Activated CD4-positive, alpha-beta T cell treated with anti-CD3 and anti-CD28 coated beads for 1 hour (primary cell): ENCODE measurements around the gene MYH7.

Experiments used
- DNase-seq: peaks from one replicate; pipeline ENCODE4 v3.0.0-alpha.2; 2020

MYH7 gene

DNA sequence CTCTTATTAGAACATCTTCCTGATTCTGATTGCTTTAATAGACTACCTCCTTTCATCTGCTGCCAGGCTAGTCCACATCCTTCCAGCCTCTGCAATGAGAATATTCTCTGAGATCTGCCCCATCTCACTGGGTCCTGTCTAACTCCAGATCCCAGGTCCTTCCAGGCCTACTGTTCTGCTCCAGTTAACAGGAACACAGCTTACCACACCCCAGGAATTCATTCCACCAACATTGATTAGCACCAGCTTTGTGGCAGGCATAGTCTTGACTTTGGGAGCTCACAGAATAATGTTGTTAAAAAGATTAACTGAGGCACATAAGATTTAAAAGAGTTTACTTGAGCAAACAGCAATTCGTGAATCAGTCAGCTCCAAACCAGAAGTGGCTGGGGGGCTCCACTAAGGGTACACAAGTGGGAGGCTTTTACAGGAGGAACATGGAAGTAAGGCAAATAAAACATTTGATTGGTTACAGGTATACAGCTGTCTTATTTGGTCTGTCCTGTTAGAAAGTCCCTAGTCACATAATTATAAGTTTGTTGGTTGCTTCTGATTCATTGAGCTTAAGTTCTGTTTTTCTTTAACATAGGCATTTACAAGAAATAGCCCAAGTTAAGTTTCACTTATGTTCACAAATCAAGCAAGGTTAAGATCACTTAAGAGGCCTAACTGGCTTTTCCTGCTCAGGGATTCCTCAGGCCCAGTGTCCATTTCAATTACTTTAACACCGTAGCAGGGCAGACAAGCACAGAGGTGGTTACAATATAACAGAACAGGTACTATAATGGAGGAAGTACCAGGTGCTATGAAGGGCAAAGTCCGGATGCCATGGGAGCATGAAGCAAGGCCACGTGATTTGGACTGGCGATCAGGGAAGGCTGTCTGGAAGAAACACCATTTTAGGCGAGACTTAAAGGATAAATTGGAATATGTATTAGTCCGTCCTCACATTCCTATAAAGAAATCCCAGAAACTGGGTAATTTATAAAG is 12.2 kb upstream of the MYH7 start:
- no peak for DNase-seq

- no peak for DNase-seq
Measured at GRCh38 chr14:23446291-23446851, 10.9 kb upstream of the MYH7 start.

GRCh38 chr14:23445773-23446172 is 10.3 kb upstream of the MYH7 start:
- no peak for DNase-seq

GRCh38 chr14:23444314-23444713 is 8.9 kb upstream of the MYH7 start:
- no peak for DNase-seq

- DNase-seq, result no peak
Measured at GRCh38 chr14:23443881-23444280, 8.4 kb upstream of the MYH7 start.

- DNase-seq, result no peak
Measured at GRCh38 chr14:23443411-23443812, 8.0 kb upstream of the MYH7 start.

- no peak for DNase-seq
Measured at GRCh38 chr14:23442721-23443356, 7.4 kb upstream of the MYH7 start.

DNA sequence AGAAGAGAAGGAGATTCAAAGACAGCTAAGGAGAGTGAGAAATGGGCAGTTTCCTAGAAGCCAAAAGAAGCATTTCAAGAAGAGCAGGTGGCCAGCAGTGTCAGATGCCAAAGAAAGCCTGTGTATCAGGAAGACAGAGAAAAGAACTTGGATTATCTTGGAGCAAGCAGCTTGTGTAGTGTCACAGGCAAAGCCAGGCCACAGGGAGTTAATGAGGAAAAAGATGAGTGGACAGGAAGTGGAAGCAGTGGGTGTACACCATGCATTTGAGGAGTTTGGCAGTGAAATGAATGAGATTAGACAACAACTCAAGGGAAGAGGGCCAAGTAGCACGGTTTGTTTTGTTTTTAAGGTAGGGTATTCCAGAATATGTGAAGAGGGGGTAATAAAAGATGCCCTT is 5.6 kb upstream of the MYH7 start:
- no peak for DNase-seq

- no peak for DNase-seq
Measured at GRCh38 chr14:23439107-23439835, 3.8 kb upstream of the MYH7 start.

DNA sequence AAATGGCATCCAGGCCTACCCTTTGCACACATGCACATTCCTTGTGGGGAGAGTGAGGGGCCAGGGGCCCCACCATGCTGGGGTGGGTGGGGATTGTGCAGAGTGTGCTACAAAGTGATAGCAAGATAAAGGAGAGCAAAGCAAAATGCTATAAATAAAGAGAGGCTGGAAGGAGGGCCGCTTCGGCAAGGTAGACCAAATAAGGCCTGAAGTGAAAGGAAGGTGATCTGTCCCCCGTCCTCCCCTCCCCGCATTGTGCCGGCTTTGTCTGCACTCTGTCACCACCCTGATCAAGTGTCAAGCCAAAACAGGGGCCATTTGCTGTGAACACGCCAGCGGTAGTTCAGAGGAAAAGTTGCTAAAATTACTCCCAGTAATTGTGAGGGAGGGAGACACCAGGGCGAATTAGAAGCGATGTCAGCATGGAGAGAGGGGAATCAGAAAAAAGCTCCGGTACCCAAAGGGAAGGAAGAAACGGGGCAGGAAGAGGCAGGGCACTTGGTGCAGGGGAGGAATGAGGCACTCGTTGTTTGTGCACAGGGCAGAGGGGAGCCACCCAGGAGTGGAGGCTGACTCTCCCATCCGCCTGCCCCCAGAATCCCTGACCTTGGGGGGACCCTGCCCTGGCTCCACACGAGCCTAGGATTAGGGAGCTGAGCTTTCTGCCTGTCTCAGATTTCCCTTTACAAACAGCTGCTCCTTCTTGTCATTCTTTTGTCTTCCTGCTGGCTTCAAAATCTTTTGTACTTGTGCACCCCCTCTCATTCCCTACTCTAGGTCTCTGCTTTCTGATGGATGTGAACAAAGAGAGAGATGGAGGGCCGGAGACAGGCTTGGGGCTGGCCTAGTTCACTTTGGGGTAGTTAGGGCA is 2.9 kb upstream of the MYH7 start:
- DNase-seq, result no peak

DNA sequence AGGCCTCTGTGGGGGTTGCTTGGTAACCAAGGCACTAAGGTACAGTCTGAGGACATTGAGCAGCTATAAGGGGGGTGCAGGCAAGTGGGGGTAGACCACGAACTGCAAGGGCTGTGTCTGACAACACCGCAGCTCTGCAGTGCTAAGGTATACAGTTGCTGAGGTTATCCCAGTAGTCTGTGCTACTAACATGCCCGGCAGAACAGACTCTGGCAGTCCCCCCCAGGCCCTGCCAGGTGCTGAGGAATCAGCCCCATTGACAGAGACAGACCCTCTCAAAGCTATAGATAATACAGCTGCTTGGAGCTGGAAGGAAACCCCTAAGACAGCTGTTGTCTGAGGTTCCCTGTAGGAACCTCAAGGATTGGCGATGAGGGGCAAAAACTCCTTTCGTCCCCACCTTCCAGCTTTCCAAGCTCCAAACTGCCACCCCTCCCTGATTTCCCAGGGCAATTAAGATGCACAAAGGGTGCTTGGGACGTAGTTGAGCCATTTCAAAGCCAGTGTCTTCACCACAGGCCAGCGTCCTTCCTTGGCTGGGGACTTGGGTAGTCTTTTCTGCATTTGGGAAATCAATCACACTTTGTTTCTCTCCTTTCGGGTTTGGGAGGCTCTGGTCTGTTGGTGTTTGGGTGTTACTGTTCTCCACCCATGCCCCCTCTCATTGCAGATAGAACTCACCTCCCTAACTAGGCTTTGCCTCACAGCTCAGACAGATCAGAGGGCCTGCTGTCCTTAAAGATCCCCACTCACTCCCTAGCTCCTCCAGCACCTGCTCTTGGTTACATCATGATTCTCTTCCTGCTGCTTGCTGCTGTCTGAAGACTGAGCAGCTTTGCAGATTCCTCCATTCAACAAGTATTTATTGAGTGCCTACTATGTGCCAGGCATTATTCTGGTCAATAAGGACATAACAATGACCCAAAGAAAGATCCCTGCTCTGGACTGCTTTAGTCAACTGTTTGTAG is 2.0 kb upstream of the MYH7 start:
- DNase-seq, result no peak

DNA sequence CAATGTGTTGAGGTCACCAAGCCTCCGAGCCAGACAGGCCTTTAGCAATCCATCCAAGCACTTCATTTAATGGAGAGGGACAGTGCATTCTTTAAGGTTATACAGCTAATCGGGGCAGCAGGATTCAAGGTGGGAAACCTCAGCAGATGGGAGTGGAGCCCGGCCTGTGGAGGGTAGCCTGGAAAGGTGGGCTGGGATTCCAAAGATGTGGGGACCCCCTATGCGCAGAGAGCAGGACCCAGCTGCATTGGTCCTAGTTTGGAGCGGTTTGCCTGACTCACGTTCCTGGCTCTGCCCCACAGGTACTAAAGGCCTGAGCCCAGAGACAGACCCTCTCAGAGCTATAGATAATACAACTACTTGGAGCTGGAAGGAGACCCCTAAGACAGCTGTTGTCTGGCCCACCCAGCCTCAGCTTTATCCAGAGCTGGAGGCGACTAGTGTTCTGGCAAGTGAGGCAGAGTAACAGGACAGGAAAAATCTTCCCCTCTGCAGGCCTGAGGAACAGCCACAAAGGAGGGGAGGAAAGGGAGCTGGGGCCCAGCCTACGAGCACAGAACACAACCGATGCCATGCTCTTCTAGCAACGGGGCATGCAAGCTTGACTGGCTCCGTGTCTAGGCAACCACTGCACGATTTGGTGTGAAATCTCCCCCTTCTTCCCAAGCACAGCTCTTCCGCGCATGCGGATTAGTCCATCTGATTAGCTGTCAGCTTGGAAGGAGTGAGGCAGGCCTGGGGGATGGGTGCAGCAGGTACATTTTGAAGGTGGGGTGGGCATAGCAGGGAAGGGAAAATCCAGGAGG is 1.1 kb upstream of the MYH7 start:
- no peak for DNase-seq

GRCh38 chr14:23434488-23435222 is 805 bp downstream of the MYH7 start:
- DNase-seq, result no peak

DNA sequence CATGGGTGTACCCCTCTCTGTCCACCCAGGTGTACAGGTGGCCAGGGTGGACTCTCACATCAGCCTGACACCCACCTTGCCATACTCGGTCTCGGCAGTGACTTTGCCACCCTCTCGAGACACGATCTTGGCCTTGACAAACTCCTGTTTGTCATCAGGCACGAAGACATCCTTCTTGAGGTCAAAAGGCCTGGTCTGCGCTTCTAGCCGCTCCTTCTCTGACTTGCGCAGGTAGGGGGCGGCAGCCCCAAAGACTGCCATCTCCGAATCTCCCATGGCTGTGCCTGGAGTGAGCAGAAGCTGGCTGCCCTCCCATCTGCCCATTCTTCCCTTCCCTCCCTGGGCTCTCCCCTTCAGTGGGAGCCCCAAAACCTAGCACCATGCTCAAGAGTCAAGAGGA is 2.0 kb downstream of the MYH7 start:
- no peak for DNase-seq

GRCh38 chr14:23432946-23433345 is 2.5 kb downstream of the MYH7 start:
- no peak for DNase-seq

DNA sequence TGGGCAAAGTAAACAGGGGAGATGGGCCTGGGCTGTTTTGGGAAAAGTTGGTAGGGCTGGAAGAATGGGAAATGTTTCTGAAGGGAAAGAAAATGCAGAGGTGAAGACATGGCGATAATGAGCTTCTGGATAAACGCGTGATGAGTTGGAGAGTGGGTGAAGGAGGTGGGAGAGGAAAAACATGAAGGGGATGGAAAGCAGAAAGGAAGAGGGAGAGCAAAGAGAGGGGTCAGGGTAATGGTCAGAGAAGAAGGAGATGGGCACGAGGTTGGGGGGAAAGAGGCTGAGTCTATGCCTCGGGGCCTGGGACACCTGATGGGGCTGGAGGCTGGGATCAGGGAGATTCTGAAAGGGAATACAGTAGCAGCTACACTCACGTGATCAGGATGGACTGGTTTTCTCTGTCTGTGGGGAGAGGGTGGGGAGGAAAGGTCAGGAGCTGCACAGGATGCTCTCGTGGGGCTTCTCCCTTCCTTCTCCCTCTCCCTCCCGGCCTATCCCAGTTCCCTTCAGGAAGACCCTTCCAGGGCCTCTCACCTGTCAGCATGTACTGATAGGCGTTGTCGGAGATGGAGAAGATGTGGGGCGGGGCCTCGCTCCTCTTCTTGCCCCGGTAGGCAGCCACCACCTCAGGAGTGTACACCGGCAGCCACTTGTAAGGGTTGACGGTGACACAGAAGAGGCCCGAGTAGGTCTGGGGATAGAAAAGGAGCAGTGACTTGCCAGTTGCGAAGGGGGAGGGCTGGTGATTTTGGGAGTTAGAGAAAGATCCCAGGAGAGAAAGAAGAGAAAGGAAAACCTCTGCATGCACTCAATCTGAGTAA is 3.1 kb downstream of the MYH7 start:
- DNase-seq, result no peak

DNA sequence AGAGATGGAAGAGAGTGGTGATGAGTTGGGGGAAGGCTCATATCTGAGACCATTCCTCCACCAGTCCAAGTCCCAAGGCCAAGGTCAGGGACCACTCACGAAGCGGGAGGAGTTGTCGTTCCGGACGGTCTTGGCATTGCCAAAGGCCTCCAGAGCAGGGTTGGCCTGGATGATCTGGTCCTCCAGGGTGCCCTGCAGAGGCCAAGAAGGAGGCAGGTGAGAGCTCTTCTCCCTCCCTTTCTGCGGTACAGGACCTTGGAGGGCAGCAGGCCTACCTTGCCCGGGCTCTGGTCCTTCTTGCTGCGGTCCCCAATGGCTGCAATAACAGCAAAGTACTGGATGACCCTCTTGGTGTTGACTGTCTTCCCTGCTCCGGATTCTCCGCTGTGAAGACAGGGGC is 4.0 kb downstream of the MYH7 start:
- no peak for DNase-seq

DNA sequence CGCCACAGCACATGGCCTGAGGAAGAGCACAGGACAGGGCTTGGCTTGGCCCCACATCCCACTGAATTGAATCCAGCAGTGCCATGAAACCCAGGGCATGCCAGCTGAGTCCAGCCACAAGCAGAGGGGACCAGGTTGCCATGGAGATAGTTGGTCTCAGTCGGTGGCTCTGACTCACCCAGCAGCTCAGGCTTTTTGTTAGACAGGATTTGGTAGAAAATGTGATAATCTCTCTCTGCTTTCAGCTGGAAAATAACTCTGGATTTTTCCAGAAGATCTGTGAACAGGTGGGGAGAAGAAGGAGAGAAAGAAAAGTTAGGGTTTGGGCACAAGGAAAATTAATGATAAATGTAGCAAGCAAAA is 4.8 kb downstream of the MYH7 start:
- no peak for DNase-seq
